Lung (tissue), 12 donors: ENCODE data around the gene SCYL2. TPM values are rescaled to one million over a fixed set of nuclear protein-coding genes. Genes with fewer than 3 reads are reported as not detected.

Source experiments
- ATAC-seq: fragments of 200-7000 bp; cut with Tn5 transposase; one replicate; pipeline ENCODE4 v1.9.1; 2020; ENCODE audit warnings: moderate number of reproducible peaks; ENCODE audit not compliant: insufficient read depth, low FRiP score
- DNase-seq, 3 donors: peaks; one replicate each; pipeline ENCODE4 v3.0.0-alpha.2; 2013 to 2017
- H3K27ac ChIP-seq, 2 donors: one replicate each; pipeline ENCODE4 v1.5.1; 2013; ENCODE audit warnings: mild to moderate bottlenecking in 2 of 2, moderate library complexity in 2 of 2, control low read depth in 1 of 2, inconsistent platforms in 1 of 2, low read depth in 1 of 2, low read length in 1 of 2
- H3K27me3 ChIP-seq, 3 donors: one replicate each; pipeline ENCODE4 v1.5.1; 2013; ENCODE audit warnings: low read length in 2 of 3; ENCODE audit not compliant: control insufficient read depth in 3 of 3, insufficient read depth in 3 of 3
- H3K36me3 ChIP-seq, 4 donors: one replicate each; pipeline ENCODE4 v1.5.1; 2013; ENCODE audit warnings: low read length in 4 of 4, mild to moderate bottlenecking in 1 of 4, moderate library complexity in 1 of 4; ENCODE audit not compliant: control insufficient read depth in 4 of 4, insufficient read depth in 4 of 4
- H3K4me1 ChIP-seq, 5 donors: one replicate each; pipeline ENCODE4 v1.5.1; 2013; ENCODE audit warnings: low read length in 5 of 5, mild to moderate bottlenecking in 2 of 5, moderate library complexity in 1 of 5; ENCODE audit not compliant: control insufficient read depth in 5 of 5, insufficient read depth in 5 of 5
- H3K4me3 ChIP-seq: one replicate; pipeline ENCODE4 v1.5.1; 2013; ENCODE audit warnings: mild to moderate bottlenecking, control low read depth, moderate library complexity
- H3K9ac ChIP-seq, 2 donors: one replicate each; pipeline ENCODE4 v1.5.1; 2013; ENCODE audit warnings: low read length in 2 of 2, control low read depth in 1 of 2; ENCODE audit not compliant: insufficient read depth in 1 of 2
- H3K9me3 ChIP-seq, 4 donors: one replicate each; pipeline ENCODE4 v1.5.1; 2013; ENCODE audit warnings: low read length in 3 of 4, mild to moderate bottlenecking in 1 of 4, moderate library complexity in 1 of 4; ENCODE audit not compliant: control insufficient read depth in 4 of 4, insufficient read depth in 3 of 4
- CTCF ChIP-seq: IDR thresholded peaks from 2 replicates; pipeline ENCODE4 v1.5.1; 2012; ENCODE audit warnings: mild to moderate bottlenecking; ENCODE audit errors: control extremely low read depth, extremely low read depth
- WGBS, 2 donors: extraction: QIAGEN DNeasy Blood & Tissue Kit; methylation state at CpG; one replicate each; pipeline ENCODE4 v1.1.7; 2013; 5-methylcytosine and 5-hydroxymethylcytosine counted together
- polyA plus RNA-seq, 2 donors: library from polyadenylated mRNA; stranded (reverse); fragments of 200-250 nt; gene quantifications; one replicate each; pipeline ENCODE4 v1.2.1, GENCODE V29; 2013
- total RNA-seq, 2 donors: library from RNA; depleted of rRNA in 1 of 2; stranded (reverse); fragments of >200 nt in 1 of 2; gene quantifications; one replicate each; pipeline ENCODE4 v1.2.1, GENCODE V29; 2014 to 2021
- donor health status: control.
- donor health status: control.
- donor health status: Bipolar disorder and iron deficiency.
- donor health status: healthy.
- donor health status: DM: yes; HTN: yes; CAD: no.

SCYL2 gene
- total and polyA plus RNA-seq, 4 donors: 13.9 to 148 (median 24.9) TPM

- TF ChIP-seq CTCF: no peak
- Histone ChIP-seq H3K4me1 (no peaks in the 10 kb centered on the region), H3K4me3 (no peak overlapping the region), H3K9ac (no peak overlapping the region), H3K9me3 (no peaks in the 10 kb centered on the region), H3K27ac (no peak overlapping the region), H3K36me3 (no peaks in the 10 kb centered on the region), H3K27me3 (no peaks in the 10 kb centered on the region)
- no peak for ATAC-seq
- no peak for DNase-seq
Measured at GRCh38 chr12:100248886-100249285, 18.1 kb upstream of the SCYL2 start.

GRCh38 chr12:100249941-100250340 lies 17.0 kb upstream of the SCYL2 start:
- DNase-seq (no peak), ATAC-seq (no peak)
- TF ChIP-seq CTCF: no peak
- no peak overlapping the region for H3K4me3 ChIP-seq
- H3K27ac ChIP-seq: no peak overlapping the region
- WGBS, 2 donors: 64 to 77% methylated on average over 7 of the region's 7 CpGs
- no peaks in the 10 kb centered on the region for H3K4me1 ChIP-seq
- H3K27me3 ChIP-seq: no peaks in the 10 kb centered on the region
- no peaks in the 10 kb centered on the region for H3K9me3 ChIP-seq
- H3K36me3 ChIP-seq: no peaks in the 10 kb centered on the region
- no peak overlapping the region for H3K9ac ChIP-seq

GRCh38 chr12:100251917-100252316 lies 15.1 kb upstream of the SCYL2 start:
- no peak for ATAC-seq
- Histone ChIP-seq H3K4me3 (no peak overlapping the region), H3K27me3 (no peaks in the 10 kb centered on the region), H3K27ac (peak overlapping the region in 1 of 2 donors; percentile 22), H3K36me3 (no peaks in the 10 kb centered on the region), H3K9me3 (no peaks in the 10 kb centered on the region), H3K4me1 (no peaks in the 10 kb centered on the region), H3K9ac (no peak overlapping the region)
- no peak for TF ChIP-seq CTCF
- peak; percentile 65 to 90 (median 69) for DNase-seq
- WGBS, 2 donors: 56 to 78% methylated on average over 2 of the region's 2 CpGs

- WGBS, 2 donors: 93 to 98% methylated on average over 1 of the region's 1 CpG
Measured at GRCh38 chr12:100253437-100253836, 13.5 kb upstream of the SCYL2 start.

More at GRCh38 chr12:100253437-100253836, 13.5 kb upstream of the SCYL2 start:
- Histone ChIP-seq H3K27ac (no peak overlapping the region), H3K9me3 (no peaks in the 10 kb centered on the region), H3K36me3 (no peaks in the 10 kb centered on the region), H3K9ac (no peak overlapping the region), H3K27me3 (no peaks in the 10 kb centered on the region), H3K4me3 (no peak overlapping the region), H3K4me1 (no peaks in the 10 kb centered on the region)
- ATAC-seq (no peak), DNase-seq (no peak)
- no peak for TF ChIP-seq CTCF
